PC-3 (cell line): Measurements from ENCODE around the gene ITLN1. TPM values are rescaled to one million over a fixed set of nuclear protein-coding genes. Genes with fewer than 3 reads are reported as not detected.

Experiments
- ATAC-seq: fragments of 200-7000 bp; cut with Tn5 transposase; 2 replicates; pipeline ENCODE4 v1.9.1; 2020; ENCODE audit warnings: mild to moderate bottlenecking, moderate library complexity
- BruUV-seq: library from RNA; stranded (reverse); fragments of 400-500 nt; replicated peaks from 2 replicates; lab custom pipeline; 2021; lab: Mats Ljungman, UMichigan
- CTCF ChIA-PET: fragments of 300-600 bp; sonication (Branson Sonifier 250); formaldehyde crosslinking; loops from one replicate; lab custom pipeline; 2022; ENCODE audit warnings: antibody characterized with exemption; lab: Charles Lee
- POLR2A ChIA-PET: fragments of 300-600 bp; sonication (Branson Sonifier 250); formaldehyde crosslinking; loops from one replicate; lab custom pipeline; 2022; ENCODE audit warnings: antibody characterized with exemption; ENCODE audit not compliant: unreplicated experiment; lab: Charles Lee
- DNase-seq: peaks from one replicate; pipeline ENCODE4 v3.0.0-alpha.2; 2015
- H2AFZ ChIP-seq: fragments of 300-600 bp; sonication (generic); 2 replicates; pipeline ENCODE4 v1.6.0; 2016; ENCODE audit warnings: antibody characterized with exemption, low read length
- H3F3A ChIP-seq: fragments of 300-600 bp; sonication (generic); one replicate; pipeline ENCODE4 v1.6.0; 2017; ENCODE audit warnings: antibody characterized with exemption, low read length, control low read depth, mild to moderate bottlenecking; ENCODE audit not compliant: unreplicated experiment
- H3K27ac ChIP-seq: fragments of 300-600 bp; sonication (generic); 2 replicates; pipeline ENCODE4 v1.5.1; 2016; ENCODE audit warnings: mild to moderate bottlenecking, low read length
- H3K27me3 ChIP-seq: fragments of 300-600 bp; sonication (generic); 2 replicates; pipeline ENCODE4 v1.6.1; 2016; ENCODE audit warnings: low read length, mixed read lengths
- H3K36me3 ChIP-seq: fragments of 300-600 bp; sonication (generic); 2 replicates; pipeline ENCODE4 v1.6.1; 2016; ENCODE audit warnings: low read depth, mixed run types, low read length, mixed read lengths
- H3K4me1 ChIP-seq: fragments of 300-600 bp; sonication (generic); 2 replicates; pipeline ENCODE4 v1.5.1; 2016; ENCODE audit warnings: low read length; ENCODE audit not compliant: insufficient read depth
- H3K4me2 ChIP-seq: fragments of 300-600 bp; sonication (generic); 2 replicates; pipeline ENCODE4 v1.6.0; 2016; ENCODE audit warnings: low read length
- H3K4me3 ChIP-seq: fragments of 300-600 bp; sonication (generic); 2 replicates; pipeline ENCODE4 v1.5.1; 2016; ENCODE audit warnings: mild to moderate bottlenecking, low read length, mixed read lengths
- H3K79me2 ChIP-seq: fragments of 300-600 bp; sonication (generic); 2 replicates; pipeline ENCODE4 v1.6.1; 2017; ENCODE audit warnings: low read length, mixed read lengths
- H3K9ac ChIP-seq: fragments of 300-600 bp; sonication (generic); 2 replicates; pipeline ENCODE4 v1.6.0; 2016; ENCODE audit warnings: mild to moderate bottlenecking, low read length
- H3K9me2 ChIP-seq: fragments of 300-600 bp; sonication (generic); replicated peaks from 2 replicates; pipeline ENCODE4 v1.6.1; 2016; ENCODE audit warnings: mixed run types, low read length, mixed read lengths
- H3K9me3 ChIP-seq: fragments of 300-600 bp; sonication (generic); 2 replicates; pipeline ENCODE4 v1.6.1; 2016; ENCODE audit warnings: low read length, mixed read lengths
- H4K20me1 ChIP-seq: fragments of 300-600 bp; sonication (generic); 2 replicates; pipeline ENCODE4 v1.6.1; 2016; ENCODE audit warnings: low read length, mixed read lengths
- CTCF ChIP-seq: fragments of 300-600 bp; sonication (generic); conservative IDR thresholded peaks from 2 replicates; pipeline ENCODE4 v1.5.1; 2017; ENCODE audit warnings: antibody characterized with exemption, low read depth, mild to moderate bottlenecking, low read length
- EZH2 ChIP-seq: fragments of 300-600 bp; sonication (generic); IDR thresholded peaks from one replicate; pipeline ENCODE4 v1.6.1; 2017; ENCODE audit warnings: antibody characterized with exemption, mild to moderate bottlenecking, low read length; ENCODE audit not compliant: unreplicated experiment
- EZH2phosphoT487 ChIP-seq: fragments of 300-600 bp; sonication (generic); IDR thresholded peaks from 2 replicates; pipeline ENCODE4 v1.6.1; 2018; ENCODE audit warnings: mild to moderate bottlenecking, antibody characterized with exemption, low read length, borderline replicate concordance
- intact Hi-C: fragments of 100-400 bp; cut with micrococcal nuclease; formaldehyde crosslinking; loops from 2 replicates; pipeline ENCODE4 v1.9.0; 2023
- total RNA-seq: library from RNA; depleted of rRNA; stranded (reverse); fragments of >200 nt; gene quantifications from 2 replicates; pipeline ENCODE4 v1.2.3, GENCODE V29; 2014

The ITLN1 gene
- total RNA-seq, 1 experiment from 2014 or later, result not detected

DNA sequence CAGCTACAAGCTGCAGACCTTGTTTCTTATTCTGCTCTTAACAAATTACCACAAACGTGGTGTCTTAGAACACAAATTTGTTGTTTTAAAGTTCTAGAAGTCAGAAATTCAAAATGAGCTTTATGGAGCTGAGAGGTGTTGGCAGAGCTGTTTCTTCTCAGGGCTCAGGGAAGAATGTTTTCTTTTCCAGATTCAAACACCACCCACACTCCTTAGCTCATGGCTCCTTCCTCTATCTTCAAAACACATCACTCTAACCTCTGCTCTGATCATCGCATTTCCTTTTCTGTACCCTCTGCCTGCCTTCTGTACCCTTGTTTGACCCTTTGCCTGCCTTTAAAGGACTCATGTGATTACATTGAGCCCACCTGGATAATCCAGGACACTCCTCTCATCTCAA lies 26.9 kb upstream of the ITLN1 start:
- BruUV-seq, result no TSS peak
- no peaks in the 10 kb centered on the region for H3K79me2 ChIP-seq

DNA sequence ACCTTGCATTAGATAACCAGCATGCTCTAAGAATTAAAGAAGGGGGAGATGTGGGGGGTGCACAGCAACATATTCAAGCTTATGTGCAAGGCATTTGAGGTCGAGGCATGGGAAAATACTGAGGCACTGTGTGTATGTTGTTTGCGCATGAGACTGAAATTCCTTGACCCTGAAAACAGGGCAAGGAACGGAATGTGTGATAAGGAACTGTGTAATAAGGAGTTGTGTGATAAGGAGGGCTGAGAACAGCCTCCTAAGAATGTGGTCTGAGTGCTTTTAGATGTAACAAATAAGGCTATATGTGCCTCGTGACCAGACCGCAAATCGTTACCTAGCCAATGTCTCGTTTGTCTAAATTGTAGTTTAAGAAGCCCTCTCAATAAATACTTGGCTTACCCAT lies 26.5 kb upstream of the ITLN1 start:
- H3K27me3 ChIP-seq, result no peaks in the 10 kb centered on the region
- CTCF ChIA-PET, result no interaction called here

More for the DNA sequence above, 26.9 kb upstream of the ITLN1 start:
- Histone ChIP-seq H3K9me2 (no peaks in the 10 kb centered on the region), H3K4me1 (peaks cover 12% of the 10 kb centered on the region), H3K36me3 (no peaks in the 10 kb centered on the region), H4K20me1 (no peaks in the 10 kb centered on the region), H3K9me3 (no peaks in the 10 kb centered on the region), H3F3A (peaks cover 11% of the 10 kb centered on the region), H3K27ac (no peak overlapping the region), H3K9ac (no peak overlapping the region), H3K27me3 (no peaks in the 10 kb centered on the region), H2AFZ (no peak overlapping the region), H3K4me3 (no peak overlapping the region), H3K4me2 (no peak overlapping the region)
- TF ChIP-seq CTCF (no peak), EZH2phosphoT487 (no peak), EZH2 (no peak)
- intact Hi-C loops, result no loop called here
- ATAC-seq (no peak), DNase-seq (no peak)
- ChIA-PET POLR2A (no interaction called here), CTCF (no interaction called here)

More for the DNA sequence above, 26.5 kb upstream of the ITLN1 start:
- ATAC-seq (no peak), DNase-seq (no peak)
- no TSS peak for BruUV-seq
- Histone ChIP-seq H3K4me1 (peaks cover 10% of the 10 kb centered on the region), H2AFZ (no peak overlapping the region), H3K36me3 (no peaks in the 10 kb centered on the region), H3K9me2 (no peaks in the 10 kb centered on the region), H3F3A (peaks cover 10% of the 10 kb centered on the region), H3K27ac (no peak overlapping the region), H4K20me1 (no peaks in the 10 kb centered on the region), H3K79me2 (no peaks in the 10 kb centered on the region), H3K9me3 (no peaks in the 10 kb centered on the region), H3K4me3 (no peak overlapping the region), H3K9ac (no peak overlapping the region), H3K4me2 (no peak overlapping the region)
- POLR2A ChIA-PET, result no interaction called here
- TF ChIP-seq EZH2, result no peak
- TF ChIP-seq EZH2phosphoT487, result no peak
- no peak for TF ChIP-seq CTCF
- intact Hi-C loops, result no loop called here
